HCT116 (cell line): ENCODE data around the gene CASK. TPM values are rescaled to one million over a fixed set of nuclear protein-coding genes. Genes with fewer than 3 reads are reported as not detected.

Experiments used
- ATAC-seq: fragments of 200-7000 bp; cut with Tn5 transposase; 2 replicates; pipeline ENCODE4 v1.9.1; 2020; ENCODE audit warnings: mild to moderate bottlenecking, moderate library complexity
- BruUV-seq: library from RNA; stranded (reverse); fragments of 400-500 nt; replicated peaks from 2 replicates; lab custom pipeline; 2021; lab: Mats Ljungman, UMichigan
- CTCF ChIA-PET: fragments of 300-600 bp; sonication (Branson Sonifier 250); formaldehyde crosslinking; loops from one replicate; lab custom pipeline; 2021; ENCODE audit warnings: antibody characterized with exemption; lab: Charles Lee
- POLR2A ChIA-PET: fragments of 300-600, 350-600 bp; sonication (Branson Sonifier 250); formaldehyde crosslinking; loops from one replicate; lab custom pipeline; 2021; ENCODE audit warnings: antibody characterized with exemption; lab: Charles Lee
- RAD21 ChIA-PET, 2 experiments: fragments of 300-600 bp; sonication (Branson Sonifier 250); formaldehyde crosslinking; loops; one replicate each; lab custom pipeline; 2023; ENCODE audit warnings: low total read pairs in 2 of 2; ENCODE audit not compliant: uncharacterized antibody in 2 of 2, unreplicated experiment in 2 of 2, low non-redundant PET in 1 of 2; lab: Charles Lee
- DNase-seq: peaks from one replicate; pipeline ENCODE4 v3.0.0-alpha.2; 2010; ENCODE audit warnings: low read depth, low spot score
- H2AFZ ChIP-seq: fragments of 200-600 bp; shearing (Covaris generic), sonication (generic); 2 replicates; pipeline ENCODE4 v1.6.1; 2017; ENCODE audit warnings: low read depth, mixed run types, mixed read lengths, antibody characterized with exemption, low read length; ENCODE audit not compliant: poor library complexity, severe bottlenecking
- H3K27ac ChIP-seq: 2 replicates; pipeline ENCODE4 v1.5.1; 2012; ENCODE audit warnings: low read depth, low read length
- H3K27me3 ChIP-seq: fragments of 200-600 bp; sonication (generic); 2 replicates; pipeline ENCODE4 v1.6.1; 2016; ENCODE audit warnings: mixed run types, low read length, mixed read lengths; ENCODE audit not compliant: insufficient read depth
- H3K36me3 ChIP-seq, 2 experiments: fragments of 200-500 bp in 1 of 2; fragments of 200-600 bp in 1 of 2; sonication (Bioruptor generic) in 1 of 2; sonication (generic) in 1 of 2; 2 replicates each; pipeline versions ENCODE4 v1.5.1 to v1.6.1; 2014 to 2016; ENCODE audit warnings: low read length in 2 of 2, inconsistent platforms in 1 of 2, mixed read lengths in 1 of 2, mixed run types in 1 of 2; ENCODE audit not compliant: insufficient read depth in 2 of 2, control insufficient read depth in 1 of 2
- H3K4me1 ChIP-seq, 2 experiments: fragments of 200-600 bp in 1 of 2; sonication (generic) in 1 of 2; 2 replicates each; pipeline versions ENCODE4 v1.5.1 to v1.6.1; 2012 to 2017; ENCODE audit warnings: low read length in 2 of 2, inconsistent platforms in 1 of 2, mild to moderate bottlenecking in 1 of 2, mixed read lengths in 1 of 2, mixed run types in 1 of 2, moderate library complexity in 1 of 2; ENCODE audit not compliant: insufficient read depth in 2 of 2, control insufficient read depth in 1 of 2
- H3K4me2 ChIP-seq: fragments of 200-600 bp; sonication (generic); 2 replicates; pipeline ENCODE4 v1.6.1; 2017; ENCODE audit warnings: mixed run types, low read length, mixed read lengths
- H3K4me3 ChIP-seq, 2 experiments: fragments of 200-600 bp in 1 of 2; sonication (generic) in 1 of 2; replicated peaks in 1 of 2; 2 replicates each; pipeline ENCODE4 v1.5.1; 2011 to 2016; ENCODE audit warnings: low read length in 2 of 2, control low read depth in 1 of 2, low read depth in 1 of 2, mild to moderate bottlenecking in 1 of 2, mixed read lengths in 1 of 2, mixed run types in 1 of 2
- H3K79me2 ChIP-seq: fragments of 200-600 bp; sonication (generic); 2 replicates; pipeline ENCODE4 v1.6.1; 2017; ENCODE audit warnings: mild to moderate bottlenecking, mixed run types, low read length, moderate library complexity, mixed read lengths; ENCODE audit not compliant: insufficient read depth
- H3K9ac ChIP-seq: fragments of 200-600 bp; sonication (generic); 2 replicates; pipeline ENCODE4 v1.6.1; 2016; ENCODE audit warnings: low read length, mixed read lengths
- H3K9me2 ChIP-seq: fragments of 200-600 bp; sonication (generic), shearing (Covaris generic); 2 replicates; pipeline ENCODE4 v1.6.1; 2017; ENCODE audit warnings: mixed run types, mild to moderate bottlenecking, moderate library complexity; ENCODE audit not compliant: insufficient read depth
- H3K9me3 ChIP-seq, 2 experiments: fragments of 200-500 bp in 1 of 2; fragments of 200-600 bp in 1 of 2; sonication (Bioruptor generic) in 1 of 2; sonication (generic) in 1 of 2; 2 replicates each; pipeline ENCODE4 v1.6.1; 2014 to 2017; ENCODE audit warnings: low read length in 2 of 2, mixed read lengths in 2 of 2, inconsistent platforms in 1 of 2, low read depth in 1 of 2, mild to moderate bottlenecking in 1 of 2, mixed run types in 1 of 2, moderate library complexity in 1 of 2; ENCODE audit not compliant: control insufficient read depth in 1 of 2, insufficient read depth in 1 of 2
- H4K20me1 ChIP-seq: fragments of 200-600 bp; sonication (generic), shearing (Covaris generic); 2 replicates; pipeline ENCODE4 v1.6.1; 2017; ENCODE audit warnings: mixed run types, mild to moderate bottlenecking, moderate library complexity; ENCODE audit not compliant: insufficient read depth
- CBX3 ChIP-seq: IDR thresholded peaks from 2 replicates; pipeline ENCODE4 v1.6.1; 2012; ENCODE audit warnings: low read depth
- EZH2phosphoT487 ChIP-seq: fragments of 200-600 bp; IDR thresholded peaks from 2 replicates; pipeline ENCODE4 v1.6.1; 2018; ENCODE audit warnings: antibody characterized with exemption, borderline replicate concordance
- FOSL1 ChIP-seq: IDR thresholded peaks from 2 replicates; pipeline ENCODE4 v1.6.1; 2012; ENCODE audit warnings: low read depth
- POLR2A ChIP-seq: IDR thresholded peaks from 2 replicates; pipeline ENCODE4 v1.7.0; 2011; ENCODE audit warnings: borderline replicate concordance; ENCODE audit not compliant: insufficient read depth, insufficient read length; ENCODE audit errors: extremely low read depth
- RAD21 ChIP-seq: IDR thresholded peaks from 2 replicates; pipeline ENCODE4 v1.6.1; 2012; ENCODE audit warnings: low read depth, mild to moderate bottlenecking
- REST ChIP-seq: IDR thresholded peaks from 2 replicates; pipeline ENCODE4 v1.6.1; 2012; ENCODE audit warnings: low read depth
- SIN3A ChIP-seq: IDR thresholded peaks from 2 replicates; pipeline ENCODE4 v1.6.1; 2012; ENCODE audit warnings: low read depth
- ZBTB33 ChIP-seq: IDR thresholded peaks from 2 replicates; pipeline ENCODE4 v1.6.1; 2011; ENCODE audit warnings: mild to moderate bottlenecking, low read length, moderate library complexity; ENCODE audit not compliant: insufficient replicate concordance; ENCODE audit errors: extremely low read depth
- ZNF274 ChIP-seq: fragments of 200-500 bp; sonication (Bioruptor generic); IDR thresholded peaks from 2 replicates; pipeline ENCODE4 v1.6.1; 2014; ENCODE audit warnings: mild to moderate bottlenecking, low read depth, low read length, inconsistent platforms
- intact Hi-C: fragments of 100-400 bp; cut with micrococcal nuclease; formaldehyde crosslinking; loops from 2 replicates; pipeline ENCODE4 v1.10.0; 2022
- total RNA-seq: library from RNA; stranded (reverse); gene quantifications from one replicate; pipeline ENCODE4 v1.2.1, GENCODE V29; 2021; ENCODE audit not compliant: unreplicated experiment

CASK gene
- total RNA-seq, 1 experiment from 2014 or later, result 39.0 TPM

GRCh38 chrX:41518127-41518840 lies 405.1 kb downstream of the CASK start:
- H3K4me1 ChIP-seq, result no peaks in the 10 kb centered on the region
- H3K9me2 ChIP-seq, result no peaks in the 10 kb centered on the region
- DNase-seq (no peak), ATAC-seq (no peak)
- no peaks in the 10 kb centered on the region for H4K20me1 ChIP-seq
- no peaks in the 10 kb centered on the region for H3K36me3 ChIP-seq
- no peaks in the 10 kb centered on the region for H3K27me3 ChIP-seq
- ChIA-PET POLR2A (no interaction called here), RAD21 (no interaction called here), CTCF (no interaction called here)
- H2AFZ ChIP-seq, result no peak overlapping the region
- intact Hi-C loops, result no loop called here
- no peak overlapping the region for H3K4me3 ChIP-seq
- no peaks in the 10 kb centered on the region for H3K79me2 ChIP-seq
- H3K27ac ChIP-seq, result no peak overlapping the region
- no peak for TF ChIP-seq ZNF274
- TF ChIP-seq SIN3A, result no peak
- TF ChIP-seq CBX3, result no peak
- no peak for TF ChIP-seq POLR2A
- TF ChIP-seq RAD21, result no peak
- no peak for TF ChIP-seq ZBTB33
- no peak for TF ChIP-seq REST
- TF ChIP-seq FOSL1, result no peak
- no peak for TF ChIP-seq EZH2phosphoT487
- H3K4me2 ChIP-seq, result no peak overlapping the region
- no peak overlapping the region for H3K9ac ChIP-seq
- no TSS peak for BruUV-seq
- H3K9me3 ChIP-seq, result no peaks in the 10 kb centered on the region
